Tibial nerve (tissue), 4 donors: ENCODE results near the gene DNM2.

ENCODE experiments used
- CTCF ChIP-seq, 5 experiments: fragments of 200-600 bp in 3 of 5; fragments of 450-650 bp in 2 of 5; sonication (generic) in 3 of 5; IDR thresholded peaks; one replicate each; pipeline ENCODE4 v1.5.1; 2016 to 2019; ENCODE audit warnings: antibody characterized with exemption in 5 of 5, mild to moderate bottlenecking in 3 of 5, moderate library complexity in 2 of 5
- EP300 ChIP-seq, 2 donors: sonication (generic); formaldehyde crosslinking; IDR thresholded peaks; one replicate each; pipeline ENCODE4 v1.6.1; 2017; ENCODE audit warnings: antibody characterized with exemption in 2 of 2, mild to moderate bottlenecking in 1 of 2
- POLR2A ChIP-seq, 2 donors: fragments of 450-650 bp; IDR thresholded peaks; one replicate each; pipeline ENCODE4 v1.6.1; 2017; ENCODE audit warnings: antibody characterized with exemption in 2 of 2, mild to moderate bottlenecking in 2 of 2, moderate library complexity in 2 of 2

- TF ChIP-seq POLR2A (IDR thresholded peaks at IDR 0.05) (no peak), CTCF (IDR thresholded peaks at IDR 0.05) (peak; percentile 64 to 98 (median 87)), EP300 (IDR thresholded peaks at IDR 0.05) (peak; percentile 10 to 47)
These were observed 153.2 kb downstream of the DNM2 start, which contains the start of gene CARM1 for GRCh38 chr19:10870955-10871603.
